SK-N-SH treated with all-trans-retinoic acid at 6 μM for 48 hours (cell line): ENCODE results near the gene VIM.

ENCODE experiments used
- ATAC-seq: fragments of 200-7000 bp; cut with Tn5 transposase; 3 replicates; pipeline ENCODE4 v1.9.1; 2020; ENCODE audit warnings: mild to moderate bottlenecking, moderate library complexity
- ARNTL ChIP-seq: fragments of 450-650 bp; formaldehyde crosslinking; IDR thresholded peaks from 2 replicates; pipeline ENCODE4 v1.5.0; 2020; ENCODE audit warnings: low read depth, mild to moderate bottlenecking, moderate library complexity, borderline replicate concordance
- BACH2 ChIP-seq: fragments of 250-450 bp; sonication (Bioruptor Pico); IDR thresholded peaks from 2 replicates; pipeline ENCODE4 v1.9.0; 2021; ENCODE audit warnings: mild to moderate bottlenecking, borderline replicate concordance
- CSDC2 ChIP-seq: fragments of 250-450 bp; sonication (Bioruptor Pico); IDR thresholded peaks from 2 replicates; pipeline ENCODE4 v1.5.0; 2020; ENCODE audit warnings: mild to moderate bottlenecking, moderate library complexity
- OSR1 ChIP-seq: fragments of 250-450 bp; sonication (Bioruptor Pico); IDR thresholded peaks from 2 replicates; pipeline ENCODE4 v1.8.0; 2022; ENCODE audit warnings: moderate library complexity, mild to moderate bottlenecking, inconsistent platforms
- PATZ1 ChIP-seq: fragments of 250-450 bp; sonication (Bioruptor Pico); IDR thresholded peaks from 2 replicates; pipeline ENCODE4 v1.8.0; 2020; ENCODE audit warnings: mild to moderate bottlenecking, moderate library complexity, borderline replicate concordance
- POU6F1 ChIP-seq: fragments of 250-450 bp; sonication (Bioruptor Pico); IDR thresholded peaks from 2 replicates; pipeline ENCODE4 v1.8.0; 2021; ENCODE audit warnings: low read depth, mild to moderate bottlenecking, moderate library complexity, borderline replicate concordance
- RARB ChIP-seq: fragments of 250-450 bp; sonication (Bioruptor Pico); IDR thresholded peaks from 2 replicates; pipeline ENCODE4 v1.8.0; 2021; ENCODE audit warnings: mild to moderate bottlenecking, moderate library complexity
- SNAI2 ChIP-seq: fragments of 250-450 bp; sonication (Bioruptor Pico); IDR thresholded peaks from 2 replicates; pipeline ENCODE4 v1.5.0; 2020; ENCODE audit warnings: mild to moderate bottlenecking, moderate library complexity
- TCF4 ChIP-seq: fragments of 250-450 bp; sonication (Bioruptor Pico); IDR thresholded peaks from 2 replicates; pipeline ENCODE4 v1.8.0; 2021; ENCODE audit warnings: mild to moderate bottlenecking, moderate library complexity, borderline replicate concordance
- TOX ChIP-seq: fragments of 250-450 bp; sonication (Bioruptor Pico); IDR thresholded peaks from 2 replicates; pipeline ENCODE4 v1.8.0; 2021; ENCODE audit warnings: mild to moderate bottlenecking, moderate library complexity, borderline replicate concordance
- TSHZ2 ChIP-seq: fragments of 250-450 bp; sonication (Bioruptor Pico); IDR thresholded peaks from 2 replicates; pipeline ENCODE4 v1.5.0; 2020; ENCODE audit warnings: mild to moderate bottlenecking, moderate library complexity
- ZC3H10 ChIP-seq: fragments of 250-450 bp; sonication (Bioruptor Pico); IDR thresholded peaks from 2 replicates; pipeline ENCODE4 v1.5.1; 2021; ENCODE audit warnings: mild to moderate bottlenecking, moderate library complexity
- ZFP3 ChIP-seq: fragments of 250-450 bp; sonication (Bioruptor Pico); IDR thresholded peaks from 2 replicates; pipeline ENCODE4 v1.5.0; 2020; ENCODE audit warnings: mild to moderate bottlenecking, moderate library complexity
- ZFP30 ChIP-seq: fragments of 450-650 bp; formaldehyde crosslinking; IDR thresholded peaks from 2 replicates; pipeline ENCODE4 v1.5.0; 2022; ENCODE audit warnings: mild to moderate bottlenecking, moderate library complexity
- ZNF565 ChIP-seq: fragments of 450-650 bp; formaldehyde crosslinking; conservative IDR thresholded peaks from 2 replicates; pipeline ENCODE4 v1.5.0; 2020; ENCODE audit warnings: low read depth, mild to moderate bottlenecking, moderate library complexity
- ZNF70 ChIP-seq: fragments of 450-650 bp; formaldehyde crosslinking; IDR thresholded peaks from 2 replicates; pipeline ENCODE4 v1.5.0; 2020; ENCODE audit warnings: mild to moderate bottlenecking, moderate library complexity
- ZNF8 ChIP-seq: fragments of 450-650 bp; formaldehyde crosslinking; IDR thresholded peaks from 2 replicates; pipeline ENCODE4 v1.5.0; 2020; ENCODE audit warnings: mild to moderate bottlenecking, moderate library complexity

The VIM gene

GRCh38 chr10:17200001-17200911 lies 27.8 kb upstream of the VIM start:
- TF ChIP-seq ZNF8 (CRISPR knock-in tag) (no peak), TCF4 (CRISPR knock-in tag) (no peak), RARB (CRISPR knock-in tag) (no peak), CSDC2 (CRISPR knock-in tag) (no peak), ZFP30 (CRISPR knock-in tag) (no peak), PATZ1 (CRISPR knock-in tag) (no peak), ZC3H10 (CRISPR knock-in tag) (no peak), OSR1 (CRISPR knock-in tag) (no peak), TOX (CRISPR knock-in tag) (no peak), SNAI2 (CRISPR knock-in tag) (no peak), ZNF70 (CRISPR knock-in tag) (no peak), BACH2 (no peak), ZFP3 (no peak)
- TF ChIP-seq, all 23 proteins: peak for 0
- ATAC-seq: peak; percentile 8; the same call in 2 of the 3 replicates

GRCh38 chr10:17200912-17201793 lies 26.9 kb upstream of the VIM start, which contains the start of gene TRDMT1:
Gene TRDMT1, minus strand, starts transcription at chr10:17201672. Its CDS starts 38 bp downstream, at chr10:17201634.
- TF ChIP-seq PATZ1 (CRISPR knock-in tag): peak; percentile 84; the same call in 1 of the 2 replicates
- TF ChIP-seq ZNF565 (CRISPR knock-in tag): peak; percentile 70; the same call in 1 of the 2 replicates
- TF ChIP-seq ZFP3: peak; percentile 72; the same call in 1 of the 2 replicates
- peak; percentile 86 for TF ChIP-seq TSHZ2 (CRISPR knock-in tag)
- TF ChIP-seq ZNF8 (CRISPR knock-in tag): 0 out of 2 replicates have a peak, but pooled peaks have one; percentile 40
- TF ChIP-seq ZFP30 (CRISPR knock-in tag): no peak
- no peak for TF ChIP-seq POU6F1 (CRISPR knock-in tag)
- TF ChIP-seq SNAI2 (CRISPR knock-in tag): peak; percentile 30; the same call in 1 of the 2 replicates
- ATAC-seq: peak; percentile 97

- TF ChIP-seq CSDC2 (CRISPR knock-in tag) (0 out of 2 replicates have a peak, but pooled peaks have one; percentile 81), ZFP3 (no peak), ARNTL (CRISPR knock-in tag) (no peak), OSR1 (CRISPR knock-in tag) (no peak), ZNF8 (CRISPR knock-in tag) (no peak)
- no peak for ATAC-seq
Measured at GRCh38 chr10:17201794-17202116, 26.3 kb upstream of the VIM start.
